ENCODE data around the gene DNAH1. TPM values are rescaled to one million over a fixed set of nuclear protein-coding genes. Genes with fewer than 3 reads are reported as not detected.

DNAH1 gene
- total and polyA plus RNA-seq, 2 of the 13 experiments (the other 11 are each of a cell fraction or from before 2014, with no cell fraction given) = 0.64 to 3.5 TPM

GRCh38 chr3:52433328-52433995, 117.3 kb downstream of the DNAH1 start:
- ATAC-seq (no peak), FAIRE-seq (no peak), DNase-seq (ENCODE audit: low spot score) (no peak)
- CTCF ChIA-PET (ENCODE audit: low intra/inter-chr PET ratio, low total read pairs) = no interaction called here
- Histone ChIP-seq H3K4me2 (ENCODE audit: low read depth, low read length) (no peak overlapping the region), H3K4me3 (replicated peaks in 1 of 3; ENCODE audit: insufficient read depth in 1 of 3, low read depth in 2 of 3, low read length in 3 of 3) (no peak overlapping the region), H3K79me2 (ENCODE audit: insufficient read depth, low read length) (no peaks in the 10 kb centered on the region), H3K27ac (ENCODE audit: extremely low read length, insufficient read depth, low read length) (no peak overlapping the region), H3K4me1 (ENCODE audit: insufficient read depth, low read length) (peaks cover 56% of the 10 kb centered on the region), H4K20me1 (ENCODE audit: insufficient read depth, low read length) (no peaks in the 10 kb centered on the region), H3K27me3 (ENCODE audit: control insufficient read depth in 1 of 2, insufficient read depth in 2 of 2, low read length in 2 of 2) (no peaks in the 10 kb centered on the region), H3K9ac (ENCODE audit: insufficient read depth, low read depth, low read length) (no peak overlapping the region), H3K36me3 (replicated peaks in 1 of 2; ENCODE audit: control insufficient read depth in 1 of 2, insufficient read depth in 2 of 2, low read length in 2 of 2) (peaks cover 2 to 7% of the 10 kb centered on the region in 2 experiments; a peak in 2 of 5 replicates), H2AFZ (ENCODE audit: low read length) (no peak overlapping the region), H3K9me3 (ENCODE audit: low read length) (no peaks in the 10 kb centered on the region)
- WGBS (ENCODE audit: low lambda C conversion rate) = 74% methylated on average over 10 of the region's 10 CpGs
- no TSS peak for BruUV-seq (replicated peaks)
- intact Hi-C loops (cut with micrococcal nuclease; ENCODE audit: unreplicated experiment) (no loop called here), in situ Hi-C loops (cut with HindIII; ENCODE audit: extremely low pct_ligation_motif_present, low pct_unique_long_range_greater_than_20kb) (no loop called here)
- POLR2A ChIA-PET = interaction anchor here (1.0 kb wide), 1 partner anchor 144 kb away, joined by 3 read pairs; no protein-coding TSS in a partner anchor
- no peak for TF ChIP-seq KIAA2018 (CRISPR knock-in tag; IDR thresholded peaks at IDR 0.05; ENCODE audit: borderline replicate concordance)
- TF ChIP-seq SCMH1 (CRISPR knock-in tag; IDR thresholded peaks at IDR 0.05; ENCODE audit: borderline replicate concordance) = no peak
- no peak for TF ChIP-seq DZIP1 (CRISPR knock-in tag; IDR thresholded peaks at IDR 0.05)
- TF ChIP-seq ZNF12 (CRISPR knock-in tag; IDR thresholded peaks at IDR 0.05) = no peak
- no peak for TF ChIP-seq CCAR2 (optimal IDR thresholded peaks at IDR 0.05; ENCODE audit: low read depth, low read length)
- TF ChIP-seq TBL1XR1 (IDR thresholded peaks at IDR 0.05; ENCODE audit: borderline replicate concordance, low read length, partially characterized antibody) = no peak
- no peak for TF ChIP-seq ZNF160 (CRISPR knock-in tag; IDR thresholded peaks at IDR 0.05)
